ENCODE results near the gene DESI2. TPM values are rescaled to one million over a fixed set of nuclear protein-coding genes. Genes with fewer than 3 reads are reported as not detected.
"Not testable (repeated sequence)": the region's sequence is repeated elsewhere in the genome, so short reads cannot be mapped to it uniquely, and the experiment has no call there.

The DESI2 gene
- total RNA-seq, 4 donors from 2014 or later = 22.8 to 33.0 (median 25.3) TPM

DNA sequence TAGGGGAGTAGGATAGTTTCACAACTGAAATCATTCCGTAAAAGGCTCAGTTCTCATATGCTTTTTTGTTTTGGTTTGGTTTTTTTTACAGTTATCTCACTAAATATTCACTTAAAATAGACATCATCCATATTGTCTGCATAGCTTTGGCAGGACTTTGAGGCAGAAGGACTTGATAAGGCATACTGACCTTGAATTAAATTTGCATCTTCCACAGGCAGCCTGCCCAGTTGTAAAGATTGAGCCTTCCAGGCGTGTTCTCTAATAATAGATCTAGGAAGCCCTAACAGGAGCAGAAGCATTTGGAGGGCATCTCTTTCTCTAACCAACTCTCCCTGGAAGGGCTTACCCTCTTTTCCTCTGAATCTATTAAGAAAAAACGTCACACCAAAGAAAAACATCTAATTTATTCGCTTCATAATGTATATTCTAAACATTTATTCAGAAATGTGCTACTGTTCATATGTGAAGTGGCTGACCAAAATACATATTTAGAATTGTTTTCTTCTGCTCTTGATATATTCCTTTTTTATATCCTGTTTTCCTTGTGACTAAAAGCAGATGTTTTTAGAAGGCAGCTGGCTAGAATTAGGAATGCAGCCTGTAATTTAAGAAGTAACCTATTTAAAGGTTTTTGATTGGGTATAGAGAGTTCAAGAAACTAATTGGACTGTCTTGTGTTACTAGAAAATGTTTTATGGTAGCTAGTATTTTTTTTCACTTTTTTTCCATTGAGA is 20.2 kb downstream of the DESI2 start:
- DNase-seq = peak in 1 of 2 donors; percentile 41
- intact Hi-C loops (cut with DNase I; ENCODE audit: low total_unique reads) (no loop called here), in situ Hi-C loops (cut with MboI; ENCODE audit: low sequenced_read_pairs in 4 of 4) (loop anchor here in 1 of 4 donors (25.0 kb wide), 1 partner anchor 211 kb away; the partner anchor contains the start of genes ADSS2 and CATSPERE)
- ATAC-seq = peak in 1 of 2 donors; percentile 95
- Histone ChIP-seq H3K27me3 (no peaks in the 10 kb centered on the region), H3K27ac (peak overlapping the region; percentile 33 to 70 (median 56)), H3K36me3 (no peaks in the 10 kb centered on the region), H3K9me3 (no peaks in the 10 kb centered on the region), H3K4me3 (no peak overlapping the region), H3K4me1 (peaks cover 25% of the 10 kb centered on the region in 2 donors)
- TF ChIP-seq CTCF (IDR thresholded peaks at IDR 0.05 in 4 of 5, conservative IDR thresholded peaks at IDR 0.05 in 1 of 5) = no peak
- TF ChIP-seq POLR2A (IDR thresholded peaks at IDR 0.05) = no peak

DNA sequence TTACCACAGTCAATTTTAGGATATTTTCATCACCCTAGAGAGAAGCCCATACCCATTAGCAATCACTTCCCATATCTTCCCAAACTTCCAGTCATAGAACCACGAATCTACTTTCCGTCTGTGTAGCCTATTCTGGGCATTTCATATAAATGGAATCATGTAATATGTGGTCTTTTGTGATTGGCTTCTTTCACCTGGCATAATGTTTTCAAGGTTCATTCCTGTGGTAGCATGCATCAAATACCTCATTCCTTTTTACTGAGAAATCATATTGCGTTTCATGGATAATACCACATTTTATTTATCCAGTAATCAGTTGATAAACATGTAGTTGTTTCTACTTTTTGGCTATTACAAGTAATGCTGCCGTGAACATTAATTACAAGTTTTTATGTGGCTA is 21.5 kb downstream of the DESI2 start:
- in situ Hi-C loops (cut with MboI; ENCODE audit: low sequenced_read_pairs in 4 of 4) (loop anchor here in 1 of 4 donors (25.0 kb wide), 1 partner anchor 212 kb away; the partner anchor contains the start of genes ADSS2 and CATSPERE), intact Hi-C loops (cut with DNase I; ENCODE audit: low total_unique reads) (no loop called here)
- peaks cover 38% of the 10 kb centered on the region in 2 donors for H3K4me1 ChIP-seq
- H3K27me3 ChIP-seq = no peaks in the 10 kb centered on the region
- H3K9me3 ChIP-seq = no peaks in the 10 kb centered on the region
- no peak for TF ChIP-seq POLR2A (IDR thresholded peaks at IDR 0.05)
- no peak for TF ChIP-seq CTCF (IDR thresholded peaks at IDR 0.05 in 4 of 5, conservative IDR thresholded peaks at IDR 0.05 in 1 of 5)
- peak overlapping the region in 3 of 4 donors; percentile 36 to 70 (median 48) for H3K27ac ChIP-seq
- ATAC-seq (no peak), DNase-seq (no peak)
- no peaks in the 10 kb centered on the region for H3K36me3 ChIP-seq
- no peak overlapping the region for H3K4me3 ChIP-seq

GRCh38 chr1:244675167-244675566 is 22.2 kb downstream of the DESI2 start:
- intact Hi-C loops (cut with DNase I; ENCODE audit: low total_unique reads) (no loop called here), in situ Hi-C loops (cut with MboI; ENCODE audit: low sequenced_read_pairs in 4 of 4) (no loop called here)
- no peak for DNase-seq
- H3K9me3 ChIP-seq = no peaks in the 10 kb centered on the region
- peaks cover 40 to 42% of the 10 kb centered on the region in 2 donors for H3K4me1 ChIP-seq
- H3K36me3 ChIP-seq = no peaks in the 10 kb centered on the region
- no peak overlapping the region for H3K4me3 ChIP-seq
- no peak for TF ChIP-seq POLR2A (IDR thresholded peaks at IDR 0.05)
- ATAC-seq = no peak
- H3K27me3 ChIP-seq = no peaks in the 10 kb centered on the region
- peak overlapping the region in 3 of 4 donors; percentile 36 to 70 (median 48) for H3K27ac ChIP-seq

GRCh38 chr1:244678697-244679096 is 25.8 kb downstream of the DESI2 start:
- Histone ChIP-seq H3K4me1 (peaks cover 38 to 39% of the 10 kb centered on the region in 2 donors), H3K9me3 (no peaks in the 10 kb centered on the region), H3K27ac (no peak overlapping the region), H3K4me3 (no peak overlapping the region), H3K36me3 (peaks cover 0 to 4% of the 10 kb centered on the region in 2 donors), H3K27me3 (no peaks in the 10 kb centered on the region)
- intact Hi-C loops (cut with DNase I; ENCODE audit: low total_unique reads) (no loop called here), in situ Hi-C loops (cut with MboI; ENCODE audit: low sequenced_read_pairs in 4 of 4) (no loop called here)
- no peak for ATAC-seq
- no peak for DNase-seq
- TF ChIP-seq POLR2A (IDR thresholded peaks at IDR 0.05) (no peak), CTCF (IDR thresholded peaks at IDR 0.05 in 4 of 5, conservative IDR thresholded peaks at IDR 0.05 in 1 of 5) (no peak)

GRCh38 chr1:244680667-244681066 is 27.7 kb downstream of the DESI2 start:
- Histone ChIP-seq H3K4me3 (no peak overlapping the region), H3K27me3 (no peaks in the 10 kb centered on the region), H3K9me3 (no peaks in the 10 kb centered on the region), H3K4me1 (peaks cover 26 to 28% of the 10 kb centered on the region in 2 donors), H3K36me3 (peaks cover 0 to 4% of the 10 kb centered on the region in 2 donors), H3K27ac (no peak overlapping the region)
- in situ Hi-C loops (cut with MboI; ENCODE audit: low sequenced_read_pairs in 4 of 4) = no loop called here
- no peak for TF ChIP-seq POLR2A (IDR thresholded peaks at IDR 0.05)
- TF ChIP-seq CTCF (IDR thresholded peaks at IDR 0.05 in 4 of 5, conservative IDR thresholded peaks at IDR 0.05 in 1 of 5) = no peak
- ATAC-seq (no peak), DNase-seq (no peak)
- intact Hi-C loops (cut with DNase I; ENCODE audit: low total_unique reads) = no loop called here

DNA sequence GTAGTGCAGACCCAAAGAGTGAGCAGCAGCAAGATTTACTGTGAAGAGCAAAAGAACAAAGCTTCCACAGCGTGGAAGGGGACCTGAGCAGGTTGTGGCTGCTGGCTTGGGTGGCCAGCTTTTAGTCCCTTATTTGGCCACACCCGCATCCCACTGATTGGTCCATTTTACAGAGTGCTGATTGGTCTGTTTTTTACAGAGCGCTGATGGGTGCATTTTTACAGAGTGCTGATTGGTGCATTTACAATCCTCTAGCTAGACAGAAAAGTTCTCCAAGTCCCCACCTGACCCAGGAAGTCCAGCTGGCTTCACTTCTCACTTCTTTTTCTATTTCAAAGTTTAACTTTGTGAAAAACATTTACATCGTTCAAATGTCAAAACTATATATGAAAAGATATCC is 29.2 kb downstream of the DESI2 start:
- in situ Hi-C loops (cut with MboI; ENCODE audit: low sequenced_read_pairs in 4 of 4); DNase-seq; ATAC-seq; H3K4me3 ChIP-seq; H3K9me3 ChIP-seq; H3K36me3 ChIP-seq; intact Hi-C loops (cut with DNase I; ENCODE audit: low total_unique reads); H3K27ac ChIP-seq; H3K27me3 ChIP-seq: not testable (repeated sequence)
- H3K4me1 ChIP-seq = peaks cover 26 to 28% of the 10 kb centered on the region in 2 donors
